Tibial artery (tissue), 4 donors: Measurements from ENCODE around the gene AHCYL2.

ENCODE experiments used
- DNase-seq, 2 donors: peaks; one replicate each; pipeline ENCODE4 v3.0.0-alpha.2; 2019
- H3K27ac ChIP-seq, 2 donors: fragments of 200-600 bp; sonication (generic) in 1 of 2; 1 replicate in 1 of 2; 2 replicates in 1 of 2; pipeline ENCODE4 v1.5.1; 2018 to 2019; ENCODE audit warnings: mild to moderate bottlenecking in 1 of 2
- H3K27me3 ChIP-seq, 2 donors: fragments of 200-600 bp; sonication (generic) in 1 of 2; one replicate each; pipeline versions ENCODE4 v1.5.1 to v1.6.0; 2016 to 2019
- H3K36me3 ChIP-seq, 3 donors: fragments of 200-600 bp; sonication (generic) in 2 of 3; one replicate each; pipeline ENCODE4 v1.5.1; 2016 to 2019; ENCODE audit warnings: mild to moderate bottlenecking in 2 of 3
- H3K4me1 ChIP-seq, 4 donors: fragments of 200-600 bp; sonication (generic) in 2 of 4; 1 replicate in 3 of 4; 2 replicates in 1 of 4; pipeline ENCODE4 v1.5.1; 2016 to 2019
- H3K4me3 ChIP-seq, 2 donors: fragments of 200-600 bp; sonication (generic) in 1 of 2; 1 replicate in 1 of 2; 2 replicates in 1 of 2; pipeline ENCODE4 v1.5.1; 2018 to 2019; ENCODE audit warnings: mild to moderate bottlenecking in 2 of 2
- H3K9me3 ChIP-seq, 3 donors: fragments of 200-600 bp; sonication (generic) in 1 of 3; one replicate each; pipeline ENCODE4 v1.5.1; 2016 to 2019
- CTCF ChIP-seq, 2 experiments: fragments of 200-600 bp in 1 of 2; fragments of 450-650 bp in 1 of 2; IDR thresholded peaks; one replicate each; pipeline ENCODE4 v1.5.1; 2017 to 2019; ENCODE audit warnings: antibody characterized with exemption in 2 of 2, mild to moderate bottlenecking in 1 of 2, moderate library complexity in 1 of 2
- intact Hi-C: fragments of 100-400 bp; cut with DNase I; formaldehyde crosslinking; loops from one replicate; pipeline ENCODE4 v1.15.0; 2023; ENCODE audit warnings: low total_unique reads

The AHCYL2 gene

GRCh38 chr7:129423700-129424410 is 199.0 kb downstream of the AHCYL2 start:
- H3K27me3 ChIP-seq, result no peaks in the 10 kb centered on the region
- peaks cover 0 to 4% (median 0%) of the 10 kb centered on the region in 4 donors for H3K4me1 ChIP-seq
- H3K27ac ChIP-seq, result no peak overlapping the region
- H3K9me3 ChIP-seq, result no peaks in the 10 kb centered on the region
- TF ChIP-seq CTCF (IDR thresholded peaks at IDR 0.05), result no peak
- intact Hi-C loops, result no loop called here
- DNase-seq, result no peak
- H3K36me3 ChIP-seq, result peaks cover 23 to 25% (median 24%) of the 10 kb centered on the region in 3 donors
- no peak overlapping the region for H3K4me3 ChIP-seq

GRCh38 chr7:129426482-129426881 is 201.7 kb downstream of the AHCYL2 start:
- H3K36me3 ChIP-seq, result peaks cover 23 to 25% (median 24%) of the 10 kb centered on the region in 3 donors

GRCh38 chr7:129427526-129428045 is 202.8 kb downstream of the AHCYL2 start:
- DNase-seq, result no peak
- intact Hi-C loops, result no loop called here
- peaks cover 0 to 4% of the 10 kb centered on the region in 2 donors for H3K27me3 ChIP-seq
- H3K9me3 ChIP-seq, result no peaks in the 10 kb centered on the region
- peaks cover 23 to 25% (median 24%) of the 10 kb centered on the region in 3 donors for H3K36me3 ChIP-seq
- no peak for TF ChIP-seq CTCF (IDR thresholded peaks at IDR 0.05)
- H3K4me3 ChIP-seq, result no peak overlapping the region
- H3K27ac ChIP-seq, result no peak overlapping the region
- no peaks in the 10 kb centered on the region for H3K4me1 ChIP-seq

More at GRCh38 chr7:129426482-129426881, 201.7 kb downstream of the AHCYL2 start:
- Histone ChIP-seq H3K4me1 (peaks cover 0 to 4% (median 0%) of the 10 kb centered on the region in 4 donors), H3K27me3 (peaks cover 0 to 4% of the 10 kb centered on the region in 2 donors), H3K27ac (no peak overlapping the region), H3K9me3 (no peaks in the 10 kb centered on the region), H3K4me3 (no peak overlapping the region)
- no peak for DNase-seq
- no peak for TF ChIP-seq CTCF (IDR thresholded peaks at IDR 0.05)
- intact Hi-C loops, result no loop called here

- Histone ChIP-seq H3K36me3 (peaks cover 1 to 8% (median 4%) of the 10 kb centered on the region in 3 donors), H3K4me1 (peaks cover 0 to 17% (median 12%) of the 10 kb centered on the region in 4 donors), H3K9me3 (no peaks in the 10 kb centered on the region), H3K4me3 (no peak overlapping the region), H3K27ac (no peak overlapping the region), H3K27me3 (peaks cover 0 to 8% of the 10 kb centered on the region in 2 donors)
- no peak for DNase-seq
- intact Hi-C loops, result no loop called here
- TF ChIP-seq CTCF (IDR thresholded peaks at IDR 0.05), result no peak
Observed at GRCh38 chr7:129431911-129432643, 207.2 kb downstream of the AHCYL2 start.

GRCh38 chr7:129433847-129434674 is 209.2 kb downstream of the AHCYL2 start, which contains the start of gene STRIP2:
Gene STRIP2, plus strand, starts transcription at chr7:129434432. Its CDS starts 41 bp downstream, at chr7:129434473.
- Histone ChIP-seq H3K4me1 (peaks cover 0 to 17% (median 12%) of the 10 kb centered on the region in 4 donors), H3K36me3 (no peaks in the 10 kb centered on the region), H3K4me3 (peak within 1 kb of the TSS; percentile 60 to 68), H3K27ac (peak within 1 kb of the TSS; percentile 11 to 44), H3K9me3 (no peaks in the 10 kb centered on the region), H3K27me3 (peaks cover 0 to 8% of the 10 kb centered on the region in 2 donors)
- TF ChIP-seq CTCF (IDR thresholded peaks at IDR 0.05), result no peak
- DNase-seq, result peak; percentile 93
- intact Hi-C loops, result no loop called here
